Measurements from ENCODE around the gene CORO2A.
A peak's percentile ranks its signal among the peaks of the same experiment; 100 is the strongest.
"Not testable (repeated sequence)": the region's sequence is repeated elsewhere in the genome, so short reads cannot be mapped to it uniquely, and the experiment has no call there.

Gene CORO2A

GRCh38 chr9:98101416-98101815, 91.0 kb downstream of the CORO2A start:
- Histone ChIP-seq H3K9me3 (ENCODE audit: control insufficient read depth, insufficient read depth, low read length) (no peaks in the 10 kb centered on the region), H3K36me3 (ENCODE audit: insufficient read depth, low read length) (peaks cover 4% of the 10 kb centered on the region; the same call in 1 of the 2 replicates), H3K9ac (ENCODE audit: low read depth, low read length) (no peak overlapping the region), H3K4me1 (ENCODE audit: insufficient read depth, low read length) (peaks cover 7% of the 10 kb centered on the region; the same call in 1 of the 2 replicates)

DNA sequence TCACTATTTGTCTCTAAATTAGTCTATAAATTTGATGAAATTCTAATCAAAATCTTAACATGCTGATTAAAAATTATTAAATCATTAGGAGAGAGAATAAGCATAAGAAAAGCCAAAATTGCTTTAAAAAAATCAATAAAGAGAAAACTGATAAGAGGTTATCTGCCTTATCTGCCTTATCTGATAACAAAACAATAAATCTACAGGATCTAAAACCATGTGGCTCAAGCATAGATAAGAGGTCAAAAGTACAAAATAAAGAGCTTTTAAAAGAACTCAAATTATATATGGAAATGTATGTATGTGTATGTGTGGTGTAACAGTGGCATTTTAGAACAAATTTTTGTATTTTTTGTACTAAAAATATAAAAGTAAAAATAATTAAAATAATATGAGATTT, 92.0 kb downstream of the CORO2A start:
- peaks cover 4% of the 10 kb centered on the region; the same call in 1 of the 2 replicates for H3K36me3 ChIP-seq (ENCODE audit: insufficient read depth, low read length)
- no peaks in the 10 kb centered on the region for H3K9me3 ChIP-seq (ENCODE audit: control insufficient read depth, insufficient read depth, low read length)
- no peak overlapping the region for H3K9ac ChIP-seq (ENCODE audit: low read depth, low read length)
- peaks cover 7% of the 10 kb centered on the region; the same call in 1 of the 2 replicates for H3K4me1 ChIP-seq (ENCODE audit: insufficient read depth, low read length)

GRCh38 chr9:98099898-98100297, 92.5 kb downstream of the CORO2A start:
- Histone ChIP-seq H3K4me1 (ENCODE audit: insufficient read depth, low read length) (peaks cover 7% of the 10 kb centered on the region; the same call in 1 of the 2 replicates), H3K36me3 (ENCODE audit: insufficient read depth, low read length) (peaks cover 4% of the 10 kb centered on the region; the same call in 1 of the 2 replicates), H3K9me3 (ENCODE audit: control insufficient read depth, insufficient read depth, low read length) (no peaks in the 10 kb centered on the region), H3K9ac (ENCODE audit: low read depth, low read length) (no peak overlapping the region)

DNA sequence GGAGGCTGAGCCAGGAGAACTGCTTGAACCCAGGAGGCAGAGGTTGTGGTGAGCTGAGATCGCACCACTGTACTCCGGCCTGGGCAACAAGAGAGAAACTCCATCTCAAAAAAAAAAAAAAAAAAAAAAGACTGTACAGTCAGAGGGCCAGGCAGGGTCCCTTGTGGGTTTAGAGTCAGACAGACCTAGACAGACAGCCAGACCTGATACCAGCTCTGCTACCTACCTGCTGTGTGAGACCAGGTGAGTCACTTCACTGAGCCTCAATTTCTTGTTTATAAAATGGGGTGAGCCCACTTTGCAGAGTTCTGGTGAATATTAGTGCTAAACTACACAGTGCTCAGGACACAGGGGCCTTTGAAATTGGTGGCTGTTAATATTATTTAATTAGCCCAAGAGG, 93.1 kb downstream of the CORO2A start:
- peaks cover 7% of the 10 kb centered on the region; the same call in 1 of the 2 replicates for H3K4me1 ChIP-seq (ENCODE audit: insufficient read depth, low read length)
- H3K9me3 ChIP-seq (ENCODE audit: control insufficient read depth, insufficient read depth, low read length) = no peaks in the 10 kb centered on the region
- no peak overlapping the region for H3K9ac ChIP-seq (ENCODE audit: low read depth, low read length)
- H3K36me3 ChIP-seq (ENCODE audit: insufficient read depth, low read length) = peaks cover 4% of the 10 kb centered on the region; the same call in 1 of the 2 replicates

- no peak overlapping the region for H3K9ac ChIP-seq (ENCODE audit: low read depth, low read length)
- peaks cover 4% of the 10 kb centered on the region; the same call in 1 of the 2 replicates for H3K36me3 ChIP-seq (ENCODE audit: insufficient read depth, low read length)
- H3K9me3 ChIP-seq (ENCODE audit: control insufficient read depth, insufficient read depth, low read length) = no peaks in the 10 kb centered on the region
- H3K4me1 ChIP-seq (ENCODE audit: insufficient read depth, low read length) = peaks cover 7% of the 10 kb centered on the region; the same call in 1 of the 2 replicates
Measured at GRCh38 chr9:98097836-98098235, 94.6 kb downstream of the CORO2A start.

DNA sequence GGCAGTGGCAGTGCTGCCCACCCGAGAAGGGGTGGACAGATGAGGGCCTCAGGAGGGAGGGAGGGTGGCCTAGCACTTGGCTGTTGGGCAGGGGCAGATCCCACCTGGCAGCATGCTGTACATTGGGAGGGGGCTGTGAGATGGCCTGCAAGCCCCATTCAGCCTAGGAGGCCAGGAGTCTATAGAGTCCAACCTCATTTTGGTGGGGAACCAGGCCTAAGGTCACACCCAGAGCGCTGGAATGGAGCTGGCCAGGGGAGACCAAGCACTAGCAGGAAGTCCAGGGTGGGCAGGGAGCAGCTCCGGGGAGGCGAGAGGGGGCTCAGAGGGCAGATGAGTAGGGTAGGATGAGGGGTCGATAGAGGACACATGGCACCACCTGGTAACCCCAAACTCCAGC, 96.3 kb downstream of the CORO2A start:
- H3K36me3 ChIP-seq (ENCODE audit: insufficient read depth, low read length) = peaks cover 4% of the 10 kb centered on the region; the same call in 1 of the 2 replicates
- peaks cover 12% of the 10 kb centered on the region for H3K4me1 ChIP-seq (ENCODE audit: insufficient read depth, low read length)
- H3K9me3 ChIP-seq (ENCODE audit: control insufficient read depth, insufficient read depth, low read length) = no peaks in the 10 kb centered on the region
- H3K9ac ChIP-seq (ENCODE audit: low read depth, low read length) = no peak overlapping the region

DNA sequence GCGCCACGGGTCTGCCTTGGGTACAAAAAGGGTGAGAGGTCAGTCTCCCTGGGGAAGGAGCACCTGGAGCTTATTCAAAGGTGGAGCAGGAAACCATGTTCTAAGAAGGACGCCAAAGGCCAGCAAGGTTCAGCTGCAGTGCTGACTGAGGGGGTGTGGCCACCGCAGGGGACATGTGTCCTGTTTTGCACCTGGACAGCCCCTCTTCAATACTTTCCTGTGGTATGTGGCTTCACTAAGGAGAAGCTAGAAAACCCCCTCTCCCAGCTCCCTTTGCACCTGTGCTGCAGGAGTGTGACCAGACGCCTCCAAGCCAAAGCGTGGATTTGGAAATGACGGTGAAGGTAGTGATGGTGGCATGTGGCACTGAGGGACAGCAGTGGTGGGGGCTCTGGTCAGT, 97.0 kb downstream of the CORO2A start:
- Histone ChIP-seq H3K36me3 (ENCODE audit: insufficient read depth, low read length) (peaks cover 4% of the 10 kb centered on the region; the same call in 1 of the 2 replicates), H3K9me3 (ENCODE audit: control insufficient read depth, insufficient read depth, low read length) (no peaks in the 10 kb centered on the region), H3K4me1 (ENCODE audit: insufficient read depth, low read length) (peaks cover 14% of the 10 kb centered on the region), H3K9ac (ENCODE audit: low read depth, low read length) (no peak overlapping the region)

DNA sequence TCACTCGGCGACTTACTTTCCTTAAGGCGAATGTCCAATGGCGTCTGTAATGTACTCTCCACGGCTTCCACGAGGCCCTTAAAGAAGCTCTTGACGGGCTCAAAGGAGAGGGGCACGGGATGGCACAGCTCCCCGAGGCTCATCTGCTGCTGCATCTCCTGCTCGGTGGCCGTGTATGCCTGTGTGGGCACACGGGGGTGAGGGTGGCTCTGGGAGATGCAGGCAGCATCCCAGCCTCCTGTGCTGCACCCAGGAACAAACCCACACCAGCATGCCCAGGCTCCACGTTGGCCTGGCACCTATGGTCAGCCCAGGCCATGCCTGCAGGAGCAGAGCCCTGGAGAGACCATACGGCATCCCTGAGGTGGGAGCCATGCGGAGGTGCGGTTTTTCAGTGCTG, 97.6 kb downstream of the CORO2A start:
- H3K36me3 ChIP-seq (ENCODE audit: insufficient read depth, low read length) = peaks cover 4% of the 10 kb centered on the region; the same call in 1 of the 2 replicates

GRCh38 chr9:98094316-98094715, 98.1 kb downstream of the CORO2A start:
- H3K4me1 ChIP-seq (ENCODE audit: insufficient read depth, low read length) = peaks cover 20% of the 10 kb centered on the region
- H3K36me3 ChIP-seq (ENCODE audit: insufficient read depth, low read length) = peaks cover 4% of the 10 kb centered on the region; the same call in 1 of the 2 replicates
- no peak overlapping the region for H3K9ac ChIP-seq (ENCODE audit: low read depth, low read length)
- H3K9me3 ChIP-seq (ENCODE audit: control insufficient read depth, insufficient read depth, low read length) = no peaks in the 10 kb centered on the region

More for the DNA sequence above, 97.6 kb downstream of the CORO2A start:
- no peaks in the 10 kb centered on the region for H3K9me3 ChIP-seq (ENCODE audit: control insufficient read depth, insufficient read depth, low read length)
- no peak overlapping the region for H3K9ac ChIP-seq (ENCODE audit: low read depth, low read length)
- H3K4me1 ChIP-seq (ENCODE audit: insufficient read depth, low read length) = peaks cover 16% of the 10 kb centered on the region

DNA sequence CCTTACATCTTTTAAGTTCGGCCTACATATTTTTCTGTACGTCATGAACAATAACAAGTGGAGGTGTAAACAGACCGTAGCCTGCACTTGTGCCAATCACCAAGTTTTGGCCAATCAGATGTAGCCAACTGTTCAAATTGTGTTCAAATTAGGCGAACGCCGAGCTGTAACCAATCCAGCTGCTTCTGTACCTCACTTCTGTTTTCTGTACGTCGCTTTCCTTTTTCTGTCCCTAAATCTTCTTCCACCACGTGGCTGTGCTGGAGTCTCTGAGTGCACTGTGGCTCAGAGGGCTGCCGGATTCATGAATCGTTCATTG, 99.9 kb downstream of the CORO2A start:
- no peak overlapping the region for H3K9ac ChIP-seq (ENCODE audit: low read depth, low read length)
- H3K36me3 ChIP-seq (ENCODE audit: insufficient read depth, low read length) = no peaks in the 10 kb centered on the region

DNA sequence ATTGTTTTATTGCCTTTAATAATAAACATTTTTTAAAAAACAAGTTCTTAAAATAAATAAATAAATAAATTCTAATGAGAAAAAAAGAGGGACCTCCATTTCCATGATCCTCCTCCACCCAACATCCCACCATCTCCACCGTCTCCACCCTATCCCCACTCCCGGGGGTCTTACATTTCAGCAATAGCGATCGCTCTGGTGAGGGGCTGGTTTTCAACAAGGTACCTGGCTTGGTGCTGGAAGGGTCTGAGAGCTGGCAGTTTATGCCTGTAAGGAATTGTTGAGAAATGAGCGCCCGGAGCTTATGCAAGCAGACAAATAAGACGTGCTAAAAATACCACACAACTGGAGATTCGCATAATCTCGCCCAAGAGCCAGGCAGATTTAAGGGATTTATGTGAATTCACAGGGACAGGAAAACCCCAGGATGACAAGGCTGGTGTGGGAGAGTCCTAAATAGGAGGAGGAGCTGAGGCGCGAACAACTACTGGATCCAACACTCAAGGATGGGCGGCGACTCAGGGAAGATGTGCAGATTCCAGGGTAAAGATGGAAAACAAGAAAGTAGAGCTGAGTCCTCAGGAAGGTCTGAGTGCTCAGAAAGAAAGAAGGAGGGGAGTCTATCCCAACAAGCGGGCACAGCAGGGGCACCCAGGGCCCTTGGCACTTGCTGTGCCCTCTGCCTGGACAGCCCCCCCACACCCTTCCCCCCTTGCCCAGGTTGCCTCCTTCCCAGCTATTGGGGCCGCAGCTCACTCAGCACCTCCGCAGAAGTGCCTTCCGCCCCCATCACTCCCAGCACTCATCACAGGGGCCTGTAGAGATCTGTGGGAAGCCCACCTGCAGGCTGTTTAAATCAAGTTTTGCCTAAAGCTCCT, 100.5 kb downstream of the CORO2A start:
- H3K9me3 ChIP-seq (ENCODE audit: control insufficient read depth, insufficient read depth, low read length) = no peaks in the 10 kb centered on the region
- H3K9ac ChIP-seq (ENCODE audit: low read depth, low read length) = peak overlapping the region; percentile 32; the same call in 1 of the 2 replicates
- no peaks in the 10 kb centered on the region for H3K36me3 ChIP-seq (ENCODE audit: insufficient read depth, low read length)

More for the DNA sequence above, 99.9 kb downstream of the CORO2A start:
- Histone ChIP-seq H3K9me3 (ENCODE audit: control insufficient read depth, insufficient read depth, low read length) (no peaks in the 10 kb centered on the region), H3K4me1 (ENCODE audit: insufficient read depth, low read length) (peaks cover 20% of the 10 kb centered on the region)

DNA sequence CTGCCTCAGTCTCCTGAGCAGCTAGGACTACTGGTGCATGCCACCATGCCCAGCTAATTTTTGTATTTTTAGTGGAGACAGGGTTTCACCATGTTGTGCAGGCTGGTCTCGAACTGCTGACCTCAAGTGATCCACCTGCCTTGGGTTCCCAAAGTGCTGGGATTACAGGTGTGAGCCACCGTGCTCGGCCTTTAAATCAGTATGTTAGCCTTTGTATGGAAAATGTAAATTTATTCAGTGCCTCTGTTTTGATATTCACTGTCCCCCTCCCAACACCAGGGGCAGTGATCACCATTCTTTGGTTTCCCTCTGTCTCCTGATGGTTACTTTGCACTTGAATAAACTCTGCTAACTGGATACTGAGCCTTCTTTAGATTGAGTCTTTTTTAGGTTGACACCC, 101.8 kb downstream of the CORO2A start:
- H3K9ac ChIP-seq (ENCODE audit: low read depth, low read length); H3K9me3 ChIP-seq (ENCODE audit: control insufficient read depth, insufficient read depth, low read length); H3K36me3 ChIP-seq (ENCODE audit: insufficient read depth, low read length): not testable (repeated sequence)
- peaks cover 30% of the 10 kb centered on the region for H3K4me1 ChIP-seq (ENCODE audit: insufficient read depth, low read length)

More for the DNA sequence above, 100.5 kb downstream of the CORO2A start:
- peaks cover 20% of the 10 kb centered on the region for H3K4me1 ChIP-seq (ENCODE audit: insufficient read depth, low read length)

GRCh38 chr9:98087420-98088354, 104.8 kb downstream of the CORO2A start:
- peak overlapping the region; percentile 42; the same call in 1 of the 2 replicates for H3K9ac ChIP-seq (ENCODE audit: low read depth, low read length)
- peaks cover 29% of the 10 kb centered on the region for H3K4me1 ChIP-seq (ENCODE audit: insufficient read depth, low read length)
- peaks cover 5% of the 10 kb centered on the region; the same call in 1 of the 2 replicates for H3K36me3 ChIP-seq (ENCODE audit: insufficient read depth, low read length)
- no peaks in the 10 kb centered on the region for H3K9me3 ChIP-seq (ENCODE audit: control insufficient read depth, insufficient read depth, low read length)

GRCh38 chr9:98086461-98086860, 106.0 kb downstream of the CORO2A start:
- Histone ChIP-seq H3K36me3 (ENCODE audit: insufficient read depth, low read length) (peaks cover 5% of the 10 kb centered on the region), H3K9me3 (ENCODE audit: control insufficient read depth, insufficient read depth, low read length) (no peaks in the 10 kb centered on the region), H3K4me1 (ENCODE audit: insufficient read depth, low read length) (peaks cover 22% of the 10 kb centered on the region), H3K9ac (ENCODE audit: low read depth, low read length) (no peak overlapping the region)

All from ES-I3 (cell line).